DOHH2 (cell line): Measurements from ENCODE around the gene RAP1GDS1.

ENCODE experiments used
- H3F3A ChIP-seq: fragments of 200-600 bp; sonication (generic), shearing (Covaris generic); 2 replicates; pipeline ENCODE4 v1.6.0; 2016; ENCODE audit warnings: antibody characterized with exemption, mild to moderate bottlenecking; ENCODE audit not compliant: control insufficient read depth, insufficient read depth
- H3K27ac ChIP-seq: fragments of 200-600 bp; sonication (generic); 2 replicates; pipeline ENCODE4 v1.5.1; 2014; ENCODE audit warnings: low read depth, mild to moderate bottlenecking, low read length, moderate library complexity
- H3K27me3 ChIP-seq: fragments of 200-600 bp; sonication (generic); 2 replicates; pipeline ENCODE4 v1.6.1; 2014; ENCODE audit warnings: mild to moderate bottlenecking, low read length, mixed read lengths; ENCODE audit not compliant: control insufficient read depth
- H3K36me3 ChIP-seq: fragments of 200-600 bp; sonication (generic); 2 replicates; pipeline ENCODE4 v1.6.1; 2014; ENCODE audit warnings: mild to moderate bottlenecking, low read length, moderate library complexity, mixed read lengths; ENCODE audit not compliant: control insufficient read depth
- H3K4me1 ChIP-seq: fragments of 200-600 bp; sonication (generic); 2 replicates; pipeline ENCODE4 v1.6.1; 2014; ENCODE audit warnings: mild to moderate bottlenecking, low read length, mixed read lengths; ENCODE audit not compliant: control insufficient read depth
- H3K4me2 ChIP-seq: fragments of 200-600 bp; sonication (generic); 2 replicates; pipeline ENCODE4 v1.6.0; 2014; ENCODE audit warnings: mild to moderate bottlenecking, low read length, moderate library complexity
- H3K4me3 ChIP-seq: fragments of 200-600 bp; sonication (generic); 2 replicates; pipeline ENCODE4 v1.5.1; 2014; ENCODE audit warnings: mild to moderate bottlenecking, low read length, mixed read lengths
- H3K79me2 ChIP-seq: fragments of 200-600 bp; sonication (generic); 2 replicates; pipeline ENCODE4 v1.6.1; 2014; ENCODE audit warnings: mild to moderate bottlenecking, low read length, mixed read lengths; ENCODE audit not compliant: control insufficient read depth
- H3K9me2 ChIP-seq: fragments of 200-600 bp; sonication (generic); replicated peaks from 2 replicates; pipeline ENCODE4 v1.6.1; 2014; ENCODE audit warnings: mild to moderate bottlenecking, low read length, mixed read lengths; ENCODE audit not compliant: control insufficient read depth
- H3K9me3 ChIP-seq: fragments of 200-600 bp; sonication (generic); 2 replicates; pipeline ENCODE4 v1.6.1; 2014; ENCODE audit warnings: antibody characterized with exemption, low read length, mixed read lengths; ENCODE audit not compliant: control insufficient read depth, insufficient read depth
- H4K20me1 ChIP-seq: fragments of 200-600 bp; sonication (generic); 2 replicates; pipeline ENCODE4 v1.6.0; 2014; ENCODE audit warnings: low read depth, mild to moderate bottlenecking, antibody characterized with exemption, low read length, moderate library complexity; ENCODE audit not compliant: control insufficient read depth, insufficient read depth
- CTCF ChIP-seq: fragments of 200-600 bp; sonication (generic); IDR thresholded peaks from one replicate; pipeline ENCODE4 v1.5.1; 2014; ENCODE audit warnings: antibody characterized with exemption, mild to moderate bottlenecking, low read depth, low read length; ENCODE audit not compliant: poor library complexity, severe bottlenecking
- EZH2phosphoT487 ChIP-seq: fragments of 200-600 bp; sonication (generic); IDR thresholded peaks from 2 replicates; pipeline ENCODE4 v1.6.1; 2017; ENCODE audit warnings: borderline replicate concordance, mild to moderate bottlenecking, antibody characterized with exemption, low read length, moderate library complexity, mixed read lengths

Gene RAP1GDS1

GRCh38 chr4:98230961-98231360 lies 30.2 kb upstream of the RAP1GDS1 start:
- H3K4me2 ChIP-seq: no peak overlapping the region

GRCh38 chr4:98232202-98232601 lies 29.0 kb upstream of the RAP1GDS1 start:
- Histone ChIP-seq H3K27ac (no peak overlapping the region), H3K9me3 (no peaks in the 10 kb centered on the region), H3K27me3 (no peaks in the 10 kb centered on the region), H3F3A (no peaks in the 10 kb centered on the region), H3K4me2 (no peak overlapping the region), H3K4me1 (peaks cover 4% of the 10 kb centered on the region; the same call in 1 of the 2 replicates), H4K20me1 (no peaks in the 10 kb centered on the region), H3K4me3 (no peak overlapping the region), H3K79me2 (no peaks in the 10 kb centered on the region), H3K36me3 (no peaks in the 10 kb centered on the region), H3K9me2 (no peaks in the 10 kb centered on the region)
- no peak for TF ChIP-seq EZH2phosphoT487
- no peak for TF ChIP-seq CTCF

More at GRCh38 chr4:98230961-98231360, 30.2 kb upstream of the RAP1GDS1 start:
- Histone ChIP-seq H3F3A (no peaks in the 10 kb centered on the region), H3K27me3 (no peaks in the 10 kb centered on the region), H4K20me1 (no peaks in the 10 kb centered on the region), H3K79me2 (no peaks in the 10 kb centered on the region), H3K9me2 (no peaks in the 10 kb centered on the region), H3K4me3 (no peak overlapping the region), H3K4me1 (peaks cover 4% of the 10 kb centered on the region; the same call in 1 of the 2 replicates), H3K9me3 (no peaks in the 10 kb centered on the region), H3K36me3 (no peaks in the 10 kb centered on the region), H3K27ac (no peak overlapping the region)
- no peak for TF ChIP-seq EZH2phosphoT487

- Histone ChIP-seq H3K79me2 (no peaks in the 10 kb centered on the region), H3K27ac (no peak overlapping the region), H3K9me3 (no peaks in the 10 kb centered on the region), H3K9me2 (no peaks in the 10 kb centered on the region), H3K36me3 (no peaks in the 10 kb centered on the region), H4K20me1 (no peaks in the 10 kb centered on the region), H3K4me1 (peaks cover 2% of the 10 kb centered on the region; the same call in 1 of the 2 replicates), H3K4me3 (no peak overlapping the region), H3F3A (no peaks in the 10 kb centered on the region), H3K27me3 (no peaks in the 10 kb centered on the region), H3K4me2 (no peak overlapping the region)
- TF ChIP-seq EZH2phosphoT487 (no peak), CTCF (no peak)
Measured at GRCh38 chr4:98237204-98237603, 24.0 kb upstream of the RAP1GDS1 start.

GRCh38 chr4:98242063-98242462 lies 19.1 kb upstream of the RAP1GDS1 start:
- TF ChIP-seq EZH2phosphoT487 (no peak), CTCF (no peak)
- H3K4me3 ChIP-seq: no peak overlapping the region
- H3K27me3 ChIP-seq: peaks cover 2% of the 10 kb centered on the region; the same call in 1 of the 2 replicates
- H3K9me2 ChIP-seq: no peaks in the 10 kb centered on the region
- H3K4me1 ChIP-seq: no peaks in the 10 kb centered on the region
- no peak overlapping the region for H3K27ac ChIP-seq
- no peaks in the 10 kb centered on the region for H3K79me2 ChIP-seq
- no peaks in the 10 kb centered on the region for H3K36me3 ChIP-seq
- no peaks in the 10 kb centered on the region for H4K20me1 ChIP-seq
- H3F3A ChIP-seq: no peaks in the 10 kb centered on the region
- H3K9me3 ChIP-seq: no peaks in the 10 kb centered on the region
- H3K4me2 ChIP-seq: no peak overlapping the region
